Measurements from ENCODE around the gene KCTD19.

KCTD19 gene

DNA sequence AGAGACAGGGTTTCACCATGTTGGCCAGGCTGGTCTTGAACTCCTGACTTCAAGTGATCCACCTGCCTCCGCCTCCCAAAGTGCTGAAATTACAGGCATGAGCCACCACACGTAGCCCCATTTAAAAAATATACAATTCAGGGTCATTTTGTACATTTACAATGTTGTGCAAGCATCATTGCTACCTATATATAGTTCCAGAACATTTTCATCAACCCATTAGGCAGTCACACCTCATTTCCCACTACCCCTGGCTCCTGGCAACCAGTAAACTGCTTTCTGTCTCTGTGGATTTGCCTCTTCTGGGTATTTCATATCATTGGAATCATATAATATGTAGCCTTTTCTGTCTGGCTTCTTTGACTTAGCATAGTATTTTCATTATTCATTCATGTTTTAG, 6.8 kb upstream of the KCTD19 start:
- no peak for DNase-seq (ENCODE audit: low read depth, low spot score)
- H3K4me3 ChIP-seq (ENCODE audit: low read length) = no peak overlapping the region

DNA sequence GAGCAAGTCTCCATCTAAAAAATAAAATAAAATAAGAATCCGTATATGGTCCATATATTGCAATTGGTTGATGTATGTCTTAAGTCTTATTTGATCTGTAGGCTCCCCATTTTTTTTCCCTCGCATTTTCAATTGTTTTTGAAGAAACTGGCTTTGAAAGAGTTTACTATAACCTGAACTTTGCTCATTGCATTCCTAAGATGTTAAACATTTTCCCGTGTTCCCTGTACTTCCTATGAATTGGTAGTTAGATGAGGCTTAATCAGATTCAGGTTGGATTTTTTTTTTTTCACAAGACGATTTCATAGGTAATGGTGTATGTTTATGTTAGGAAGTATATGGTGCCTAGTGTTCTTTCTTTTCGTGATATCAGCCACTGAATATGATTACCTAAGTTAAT, 3.4 kb upstream of the KCTD19 start:
- no peak overlapping the region for H3K4me3 ChIP-seq (ENCODE audit: low read length)
- DNase-seq (ENCODE audit: low read depth, low spot score) = no peak

DNA sequence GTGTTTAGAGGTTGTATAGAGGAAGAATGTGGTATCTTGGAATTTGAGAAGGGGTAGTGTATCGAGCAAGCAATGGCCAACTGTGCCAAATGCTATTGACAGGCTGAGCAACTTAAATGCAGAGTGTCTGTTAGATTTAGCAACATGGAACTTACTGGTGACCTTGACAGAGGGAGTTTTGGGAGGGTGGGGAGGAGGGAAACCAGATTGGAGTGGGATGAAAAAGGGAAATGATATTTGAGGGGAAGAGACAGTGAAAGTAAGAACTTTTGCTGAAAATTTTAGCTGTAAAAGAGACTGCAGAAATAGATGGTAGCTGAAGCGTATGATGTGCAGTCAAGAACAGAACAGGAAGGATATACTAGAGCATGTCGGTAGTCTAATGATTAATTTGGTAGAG, 1.2 kb upstream of the KCTD19 start:
- DNase-seq (ENCODE audit: low read depth, low spot score) = no peak
- H3K4me3 ChIP-seq (ENCODE audit: low read length) = no peak overlapping the region

GRCh38 chr16:67326115-67326471, 448 bp downstream of the KCTD19 start:
- peak overlapping the region; percentile 90 for H3K4me3 ChIP-seq (ENCODE audit: low read length)
- no peak for DNase-seq (ENCODE audit: low read depth, low spot score)

DNA sequence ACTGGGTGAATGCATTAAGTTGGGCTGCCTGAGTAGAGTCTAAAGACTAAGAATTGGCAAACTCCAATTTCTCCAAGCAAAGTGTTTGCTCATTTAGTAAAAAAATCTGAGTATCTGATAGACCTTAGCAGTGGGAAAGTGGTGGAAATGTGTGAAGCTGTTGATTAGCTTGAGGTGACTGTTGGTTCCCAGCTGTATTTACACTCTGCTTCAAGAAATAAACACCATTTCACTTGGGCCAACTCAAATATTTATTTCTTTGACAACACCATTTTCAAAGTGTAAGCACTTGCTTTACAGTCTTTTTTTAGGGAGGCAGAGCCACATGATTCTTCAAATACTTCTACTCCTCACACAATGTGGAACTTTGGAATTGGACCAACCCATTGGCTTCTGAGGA, 8.7 kb downstream of the KCTD19 start:
- no peak for DNase-seq (ENCODE audit: low read depth, low spot score)
- no peak overlapping the region for H3K4me3 ChIP-seq (ENCODE audit: low read length)

- H3K4me3 ChIP-seq (ENCODE audit: low read length) = no peak overlapping the region
- DNase-seq (ENCODE audit: low read depth, low spot score) = no peak
Observed at GRCh38 chr16:67312719-67313118, 13.8 kb downstream of the KCTD19 start.

DNA sequence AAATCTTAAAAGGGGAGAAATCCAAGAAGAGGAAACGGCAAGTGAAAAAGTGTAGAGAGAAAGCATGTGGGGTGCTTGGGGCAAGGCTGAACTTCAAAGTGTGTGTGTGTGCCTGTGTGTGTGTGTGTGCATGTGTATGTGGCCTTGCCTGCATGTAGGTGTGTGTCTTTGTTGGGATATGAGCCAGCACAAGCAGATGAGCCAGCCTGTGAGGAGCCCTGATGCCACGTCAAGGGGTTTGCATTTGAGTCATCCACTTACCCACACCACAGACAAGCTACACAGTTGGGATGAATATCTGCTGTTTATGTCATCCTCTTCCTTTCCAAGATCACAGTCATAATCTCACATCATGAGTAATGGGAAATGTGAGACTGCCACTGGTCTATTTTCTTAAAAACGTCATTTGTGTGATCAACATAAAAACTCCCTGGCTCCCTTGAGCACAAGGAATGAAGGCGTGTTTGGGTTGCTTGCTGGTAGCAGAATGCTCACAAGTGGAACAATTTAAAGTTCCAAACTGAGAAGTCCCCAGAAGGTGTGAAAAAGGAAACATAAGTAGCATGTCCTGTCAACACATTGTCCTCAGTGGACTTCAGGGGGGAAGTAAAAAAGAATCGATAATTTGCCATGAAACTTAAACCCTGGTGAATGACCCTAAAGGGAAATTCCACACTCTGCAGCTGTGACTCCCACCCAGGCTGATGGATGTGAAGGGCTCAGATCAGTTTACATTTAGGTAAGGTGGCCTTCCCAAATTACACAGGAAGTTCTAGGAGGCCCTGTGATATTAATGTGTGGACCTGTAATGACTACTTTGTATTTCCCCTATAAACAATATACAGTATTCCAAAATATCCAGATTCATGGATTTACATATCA, 14.7 kb downstream of the KCTD19 start:
- no peak overlapping the region for H3K4me3 ChIP-seq (ENCODE audit: low read length)
- peak; percentile 12 for DNase-seq (ENCODE audit: low read depth, low spot score)

- no peak overlapping the region for H3K4me3 ChIP-seq (ENCODE audit: low read length)
- no peak for DNase-seq (ENCODE audit: low read depth, low spot score)
Observed at GRCh38 chr16:67310561-67310960, 16.0 kb downstream of the KCTD19 start.

- DNase-seq (ENCODE audit: low read depth, low spot score) = no peak
- H3K4me3 ChIP-seq (ENCODE audit: low read length) = no peak overlapping the region
Observed at GRCh38 chr16:67305216-67306071, 21.1 kb downstream of the KCTD19 start.

GRCh38 chr16:67304020-67304419, 22.5 kb downstream of the KCTD19 start:
- no peak for DNase-seq (ENCODE audit: low read depth, low spot score)
- no peak overlapping the region for H3K4me3 ChIP-seq (ENCODE audit: low read length)

DNA sequence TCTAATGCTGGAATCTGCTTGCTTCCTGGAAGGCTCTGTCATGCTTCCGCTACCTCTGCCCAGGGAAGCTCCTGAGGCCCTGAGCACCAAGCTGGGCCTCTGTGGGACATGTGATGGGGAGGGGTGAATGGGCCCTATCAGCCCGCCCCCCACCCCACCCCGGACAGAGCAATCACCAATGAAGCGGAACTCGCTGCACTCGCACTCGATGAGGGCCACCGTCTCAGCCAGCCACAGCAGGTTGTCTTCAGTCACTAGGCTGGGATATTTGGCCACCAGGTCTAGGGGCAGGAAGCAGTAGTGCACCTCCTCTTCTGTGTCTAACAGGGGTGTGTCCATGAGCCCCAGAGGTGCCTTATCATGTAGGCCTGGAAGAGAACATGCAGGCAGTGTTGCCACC, 23.6 kb downstream of the KCTD19 start:
- no peak overlapping the region for H3K4me3 ChIP-seq (ENCODE audit: low read length)
- DNase-seq (ENCODE audit: low read depth, low spot score) = no peak

GRCh38 chr16:67302076-67302475, 24.5 kb downstream of the KCTD19 start:
- no peak for DNase-seq (ENCODE audit: low read depth, low spot score)

DNA sequence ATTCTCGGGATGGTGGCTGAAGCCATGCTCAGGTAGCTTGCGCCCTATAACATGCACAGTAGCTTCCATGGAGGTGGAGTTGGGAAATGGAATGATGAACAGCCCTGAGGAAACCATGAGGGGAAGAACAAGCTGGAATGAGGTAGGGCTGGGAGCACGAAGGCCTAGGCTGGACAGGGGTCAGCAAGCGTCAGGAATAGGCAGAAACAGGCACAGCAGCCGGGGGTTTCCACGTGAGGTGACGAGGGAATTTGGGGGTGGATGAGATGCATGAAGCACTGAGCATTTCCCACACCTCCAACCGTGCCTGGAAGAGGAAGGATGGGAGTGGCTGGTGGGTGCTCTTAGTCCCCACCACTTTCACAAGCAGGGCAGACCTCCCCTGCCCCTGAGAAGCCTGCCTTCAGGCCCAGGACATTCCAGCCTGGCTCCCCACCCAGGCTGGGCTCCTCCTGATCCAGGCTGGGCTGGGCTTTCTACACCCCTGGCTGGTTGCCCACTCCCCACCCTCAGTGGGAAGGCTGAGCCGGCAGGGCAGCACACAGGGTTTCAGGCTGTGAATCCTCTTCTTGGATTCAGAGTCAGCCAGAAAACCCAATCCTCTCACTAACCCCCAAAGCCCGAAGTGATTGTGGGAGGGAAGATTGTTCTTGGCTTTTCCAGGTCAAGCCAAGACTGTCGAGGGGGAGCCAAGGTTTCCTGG, 25.3 kb downstream of the KCTD19 start:
- H3K4me3 ChIP-seq (ENCODE audit: low read length) = no peak overlapping the region
- DNase-seq (ENCODE audit: low read depth, low spot score) = no peak

More at GRCh38 chr16:67302076-67302475, 24.5 kb downstream of the KCTD19 start:
- H3K4me3 ChIP-seq (ENCODE audit: low read length) = no peak overlapping the region

DNA sequence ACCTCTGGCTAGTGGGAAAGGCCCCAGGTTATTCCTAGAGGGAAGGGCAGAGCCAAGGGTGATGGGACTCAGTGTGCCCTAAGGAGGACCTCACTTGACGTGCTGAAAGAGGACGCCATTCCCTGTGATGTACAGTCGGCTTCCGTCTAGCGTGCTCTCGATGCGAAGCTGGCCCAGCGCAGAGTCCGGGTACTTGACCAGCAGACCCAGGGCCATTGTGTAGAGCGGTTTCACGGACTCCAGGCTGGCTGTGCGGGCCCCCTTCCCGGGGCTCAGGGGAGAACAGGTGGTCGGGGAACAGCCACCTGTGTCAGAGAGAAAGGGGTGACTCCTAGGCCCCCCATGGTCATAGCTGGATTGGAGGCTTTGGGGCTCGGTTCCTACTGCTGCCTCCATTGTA, 27.3 kb downstream of the KCTD19 start:
- no peak overlapping the region for H3K4me3 ChIP-seq (ENCODE audit: low read length)
- no peak for DNase-seq (ENCODE audit: low read depth, low spot score)

GRCh38 chr16:67298277-67298676, 28.3 kb downstream of the KCTD19 start:
- no peak for DNase-seq (ENCODE audit: low read depth, low spot score)
- no peak overlapping the region for H3K4me3 ChIP-seq (ENCODE audit: low read length)

GRCh38 chr16:67296420-67296819, 30.1 kb downstream of the KCTD19 start:
- no peak for DNase-seq (ENCODE audit: low read depth, low spot score)

GRCh38 chr16:67294938-67295361, 31.6 kb downstream of the KCTD19 start:
- DNase-seq (ENCODE audit: low read depth, low spot score) = no peak
- no peak overlapping the region for H3K4me3 ChIP-seq (ENCODE audit: low read length)

More at GRCh38 chr16:67296420-67296819, 30.1 kb downstream of the KCTD19 start:
- H3K4me3 ChIP-seq (ENCODE audit: low read length) = no peak overlapping the region

DNA sequence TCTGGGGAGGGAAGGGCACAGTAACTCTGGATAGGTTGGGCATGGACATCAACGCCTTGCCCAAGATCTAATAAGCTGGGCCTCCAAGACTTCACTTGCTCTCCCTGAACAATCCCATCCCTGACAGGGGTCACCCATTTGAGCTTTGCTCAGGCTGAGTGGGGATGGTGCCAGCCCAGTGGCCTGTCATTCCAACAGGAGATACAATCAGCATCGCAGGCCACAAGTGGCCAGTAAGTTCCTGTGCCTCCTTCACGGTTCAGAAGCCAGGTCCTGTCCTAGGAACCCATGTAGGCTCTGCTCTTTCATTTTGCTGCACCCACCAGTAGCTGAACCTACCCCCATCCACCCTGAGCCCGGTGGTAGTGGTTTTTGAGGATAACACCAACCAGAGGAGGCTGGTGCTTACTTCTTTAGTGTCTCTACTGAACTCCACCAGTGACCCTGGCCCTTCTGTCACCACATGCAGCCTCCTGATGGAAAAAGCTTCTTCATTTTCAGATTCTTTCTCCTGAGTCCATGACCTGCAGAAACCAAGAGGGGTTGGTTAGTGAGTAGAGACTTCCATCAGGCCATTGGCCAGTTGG, 32.3 kb downstream of the KCTD19 start:
- no peak overlapping the region for H3K4me3 ChIP-seq (ENCODE audit: low read length)

GRCh38 chr16:67291461-67291860, 35.1 kb downstream of the KCTD19 start:
- H3K4me3 ChIP-seq (ENCODE audit: low read length) = no peak overlapping the region
- DNase-seq (ENCODE audit: low read depth, low spot score) = no peak

More for the DNA sequence above, 32.3 kb downstream of the KCTD19 start:
- no peak for DNase-seq (ENCODE audit: low read depth, low spot score)
